GM18498 (cell line): ENCODE measurements around the gene MADCAM1.

Experiments
- ATAC-seq: cut with Tn5 transposase; IDR thresholded peaks from one replicate; pipeline ENCODE4 v1.9.1; 2021; ENCODE audit warnings: mild to moderate bottlenecking, moderate library complexity; ENCODE audit not compliant: unreplicated experiment

MADCAM1 gene

GRCh38 chr19:507286-508203, 11.3 kb downstream of the MADCAM1 start, which contains the start of gene TPGS1:
TSS of gene TPGS1 (plus strand) at chr19:507497. CDS start at chr19:507507, 10 bp downstream.
- ATAC-seq, result peak; percentile 67

GRCh38 chr19:508204-509150, 12.2 kb downstream of the MADCAM1 start:
- ATAC-seq, result no peak

GRCh38 chr19:510606-511100, 14.4 kb downstream of the MADCAM1 start:
- ATAC-seq, result peak; percentile 29

GRCh38 chr19:511101-511851, 15.0 kb downstream of the MADCAM1 start:
- no peak for ATAC-seq

GRCh38 chr19:512547-513365, 16.5 kb downstream of the MADCAM1 start:
- no peak for ATAC-seq

- no peak for ATAC-seq
Measured at GRCh38 chr19:513368-514165, 17.3 kb downstream of the MADCAM1 start.

- no peak for ATAC-seq
Measured at GRCh38 chr19:514166-514663, 17.9 kb downstream of the MADCAM1 start.

- no peak for ATAC-seq
Measured at GRCh38 chr19:517721-518597, 21.7 kb downstream of the MADCAM1 start.

- ATAC-seq, result no peak
Measured at GRCh38 chr19:518598-519231, 22.4 kb downstream of the MADCAM1 start.

- no peak for ATAC-seq
Measured at GRCh38 chr19:519449-519865, 23.2 kb downstream of the MADCAM1 start.

- no peak for ATAC-seq
Measured at GRCh38 chr19:522726-523125, 26.4 kb downstream of the MADCAM1 start.

GRCh38 chr19:524062-524674, 27.9 kb downstream of the MADCAM1 start:
- ATAC-seq, result no peak

- ATAC-seq, result no peak
Measured at GRCh38 chr19:525029-525428, 28.7 kb downstream of the MADCAM1 start.

GRCh38 chr19:525857-526419, 29.7 kb downstream of the MADCAM1 start:
- no peak for ATAC-seq

GRCh38 chr19:530134-531008, 34.1 kb downstream of the MADCAM1 start:
- ATAC-seq, result no peak
